ENCODE data around the gene COL3A1.

COL3A1 gene

DNA sequence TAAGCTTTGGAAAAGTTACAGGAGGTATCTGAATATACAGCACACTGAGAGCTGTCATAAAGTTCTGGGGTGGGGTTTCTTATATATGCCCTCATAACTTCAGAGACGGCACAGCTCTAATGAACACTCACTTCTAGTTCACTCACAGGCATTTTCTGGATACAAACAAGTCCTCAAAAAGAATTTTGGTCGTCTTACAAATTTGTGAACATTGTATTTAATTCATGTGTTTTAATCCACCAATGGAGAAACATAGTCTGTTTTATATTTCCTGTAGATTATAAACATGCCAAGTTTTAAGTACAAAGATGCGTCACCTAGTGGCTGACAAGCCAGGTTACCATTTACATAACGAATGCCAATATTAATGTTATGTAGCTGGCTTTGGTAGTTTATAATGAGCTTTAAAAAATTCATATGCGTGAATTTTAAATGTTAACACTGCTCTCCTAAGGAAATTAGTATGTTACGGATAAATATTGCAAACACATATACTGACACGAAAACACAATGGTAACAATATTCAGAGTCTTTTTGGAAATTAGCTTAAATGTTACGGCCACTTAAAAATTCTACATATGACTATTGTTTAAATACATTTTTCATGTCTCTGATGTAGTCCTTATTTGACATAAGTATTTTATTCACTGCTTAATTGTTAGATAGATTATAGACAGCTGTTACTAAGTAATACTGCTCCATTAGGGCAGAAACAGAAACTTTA lies 2.5 kb downstream of the COL3A1 start:
- no peak for DNase-seq

DNA sequence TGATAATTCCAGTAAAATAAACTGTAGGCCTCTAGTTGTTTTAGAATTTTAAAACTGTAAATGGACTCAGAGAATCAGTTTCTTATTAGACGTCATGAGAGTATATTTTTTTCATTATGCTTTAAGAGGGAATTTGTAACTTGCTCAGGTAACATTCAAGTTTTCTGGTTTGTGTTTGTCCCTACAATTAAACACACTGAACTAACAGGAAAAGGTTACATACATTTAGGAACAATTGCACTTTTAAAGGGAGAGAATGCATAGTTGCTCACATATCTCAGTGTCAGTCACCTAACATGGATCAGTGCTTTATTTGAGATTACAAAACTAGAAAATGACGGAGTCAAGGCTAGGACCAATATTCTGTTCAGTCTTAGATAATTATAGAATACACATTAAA lies 3.1 kb downstream of the COL3A1 start:
- no peak for DNase-seq

DNA sequence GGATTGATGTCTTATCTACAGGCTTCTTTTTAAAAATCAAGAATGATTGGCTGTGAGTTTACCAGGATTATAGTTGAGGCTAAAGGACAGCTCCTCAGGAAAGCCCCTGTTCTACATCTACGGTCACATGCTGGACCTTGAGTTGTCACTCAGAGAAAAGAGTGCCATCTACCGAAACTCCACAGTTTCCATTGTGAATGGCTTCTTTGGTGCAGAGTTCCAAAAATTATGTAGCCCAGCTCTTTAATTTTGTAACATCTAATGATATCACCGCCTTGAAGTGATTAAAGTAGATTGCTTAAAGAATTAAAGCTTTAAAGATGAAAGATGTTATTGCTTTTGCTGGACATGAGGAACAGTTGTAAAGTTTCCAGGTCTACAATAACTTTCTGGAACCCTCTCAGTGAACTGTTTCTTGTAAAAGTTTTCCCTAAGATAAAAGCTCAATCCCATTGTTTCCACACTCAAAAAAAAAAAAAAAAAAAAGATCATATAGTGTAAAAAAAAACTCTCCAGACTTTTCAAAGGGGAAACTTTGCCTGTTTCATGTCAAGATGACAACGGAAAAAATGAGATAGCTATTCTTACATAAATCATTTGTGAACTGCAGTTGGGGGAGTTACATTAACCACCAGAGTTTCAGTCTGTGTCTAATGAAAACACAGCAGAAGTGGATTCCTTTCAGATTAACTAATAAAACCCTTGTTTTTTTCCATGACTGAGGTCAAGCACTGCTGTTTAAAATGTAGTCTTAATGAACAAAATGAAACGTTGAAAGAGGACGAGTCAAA lies 4.3 kb downstream of the COL3A1 start:
- no peak for DNase-seq

GRCh38 chr2:188979187-188980114 lies 5.3 kb downstream of the COL3A1 start:
- DNase-seq: no peak

DNA sequence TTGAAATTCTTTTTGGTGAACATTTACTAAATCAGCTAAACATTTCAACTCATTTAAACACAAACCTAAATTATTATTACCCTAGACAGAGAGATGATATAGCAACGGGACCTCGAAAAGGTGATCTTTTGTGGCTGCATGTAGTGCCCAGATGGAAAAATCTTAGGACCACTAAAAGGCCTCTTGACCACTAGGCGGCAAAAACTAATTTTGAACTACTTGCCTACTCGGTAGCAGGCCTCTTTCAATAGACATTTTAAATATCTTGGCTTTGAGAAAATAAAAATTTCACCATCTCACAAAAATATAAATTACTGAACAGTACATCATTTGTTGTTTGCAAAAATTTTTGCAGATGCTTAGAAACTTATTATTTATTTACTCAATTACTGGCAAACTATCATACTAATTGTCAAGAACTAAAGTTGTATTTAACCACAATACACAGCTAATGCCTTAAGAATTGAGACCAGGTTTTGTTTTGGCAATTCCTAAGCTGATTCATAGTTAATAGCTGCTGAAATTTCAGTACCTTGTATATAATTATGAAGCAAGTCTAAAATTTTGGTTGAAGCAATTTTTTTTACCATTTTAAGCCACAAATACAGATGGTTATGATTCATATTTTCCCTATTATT lies 9.4 kb downstream of the COL3A1 start:
- peak; percentile 4 for DNase-seq

GRCh38 chr2:188984065-188984491 lies 9.9 kb downstream of the COL3A1 start:
- no peak for DNase-seq

DNA sequence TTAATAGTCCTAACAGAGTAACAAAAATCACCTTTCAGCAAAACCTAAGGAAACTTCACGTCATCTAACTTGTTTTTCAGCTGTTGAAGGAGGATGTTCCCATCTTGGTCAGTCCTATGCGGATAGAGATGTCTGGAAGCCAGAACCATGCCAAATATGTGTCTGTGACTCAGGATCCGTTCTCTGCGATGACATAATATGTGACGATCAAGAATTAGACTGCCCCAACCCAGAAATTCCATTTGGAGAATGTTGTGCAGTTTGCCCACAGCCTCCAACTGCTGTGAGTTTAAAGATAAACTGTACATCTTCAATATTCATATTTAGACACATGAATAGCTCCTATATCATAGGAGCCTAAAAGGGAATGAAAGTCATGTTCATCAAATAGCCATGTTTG lies 10.5 kb downstream of the COL3A1 start:
- no peak for DNase-seq

DNA sequence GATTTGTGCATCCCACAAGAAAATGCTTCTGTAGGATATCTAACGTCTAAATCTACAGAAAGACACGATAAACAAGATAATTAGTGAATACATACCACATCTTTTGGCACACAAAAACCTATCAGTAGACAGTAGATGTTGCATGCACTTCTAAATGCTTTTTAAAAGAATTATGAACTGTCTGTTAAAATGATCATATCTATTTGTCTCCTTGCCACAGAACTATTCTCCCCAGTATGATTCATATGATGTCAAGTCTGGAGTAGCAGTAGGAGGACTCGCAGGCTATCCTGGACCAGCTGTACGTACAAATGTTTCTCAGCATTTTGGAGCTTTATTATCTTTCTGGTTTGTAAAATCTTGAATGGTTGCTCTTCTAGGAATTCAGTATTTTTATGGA lies 12.7 kb downstream of the COL3A1 start:
- no peak for DNase-seq

GRCh38 chr2:188993247-188993646 lies 19.1 kb downstream of the COL3A1 start:
- no peak for DNase-seq

DNA sequence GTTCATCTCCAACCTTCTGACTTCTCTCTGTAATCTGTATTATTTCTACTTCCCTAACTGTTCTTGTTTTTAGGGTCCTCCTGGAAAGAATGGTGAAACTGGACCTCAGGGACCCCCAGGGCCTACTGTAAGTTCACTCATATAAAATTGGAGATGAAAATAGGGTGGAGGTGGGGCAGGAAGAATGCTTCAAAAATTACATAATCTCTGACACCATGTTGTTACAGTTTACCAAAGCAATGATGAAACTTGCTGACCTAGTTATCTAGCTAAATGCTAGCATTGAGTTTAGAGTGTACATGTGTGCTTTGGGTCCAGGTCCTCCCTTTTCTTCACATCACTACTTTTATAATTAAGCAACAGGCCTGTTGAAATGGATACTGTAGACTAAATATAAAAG lies 23.1 kb downstream of the COL3A1 start:
- no peak for DNase-seq

GRCh38 chr2:189000221-189000620 lies 26.0 kb downstream of the COL3A1 start:
- DNase-seq: no peak

- peak; percentile 3 for DNase-seq
Observed at GRCh38 chr2:189002079-189002478, 27.9 kb downstream of the COL3A1 start.

- no peak for DNase-seq
Observed at GRCh38 chr2:189008555-189009262, 34.5 kb downstream of the COL3A1 start.

- no peak for DNase-seq
Observed at GRCh38 chr2:189010536-189010935, 36.4 kb downstream of the COL3A1 start.

- DNase-seq: no peak
Observed at GRCh38 chr2:189012351-189012750, 38.2 kb downstream of the COL3A1 start.

- DNase-seq: no peak
Observed at GRCh38 chr2:189013031-189013430, 38.9 kb downstream of the COL3A1 start.

DNA sequence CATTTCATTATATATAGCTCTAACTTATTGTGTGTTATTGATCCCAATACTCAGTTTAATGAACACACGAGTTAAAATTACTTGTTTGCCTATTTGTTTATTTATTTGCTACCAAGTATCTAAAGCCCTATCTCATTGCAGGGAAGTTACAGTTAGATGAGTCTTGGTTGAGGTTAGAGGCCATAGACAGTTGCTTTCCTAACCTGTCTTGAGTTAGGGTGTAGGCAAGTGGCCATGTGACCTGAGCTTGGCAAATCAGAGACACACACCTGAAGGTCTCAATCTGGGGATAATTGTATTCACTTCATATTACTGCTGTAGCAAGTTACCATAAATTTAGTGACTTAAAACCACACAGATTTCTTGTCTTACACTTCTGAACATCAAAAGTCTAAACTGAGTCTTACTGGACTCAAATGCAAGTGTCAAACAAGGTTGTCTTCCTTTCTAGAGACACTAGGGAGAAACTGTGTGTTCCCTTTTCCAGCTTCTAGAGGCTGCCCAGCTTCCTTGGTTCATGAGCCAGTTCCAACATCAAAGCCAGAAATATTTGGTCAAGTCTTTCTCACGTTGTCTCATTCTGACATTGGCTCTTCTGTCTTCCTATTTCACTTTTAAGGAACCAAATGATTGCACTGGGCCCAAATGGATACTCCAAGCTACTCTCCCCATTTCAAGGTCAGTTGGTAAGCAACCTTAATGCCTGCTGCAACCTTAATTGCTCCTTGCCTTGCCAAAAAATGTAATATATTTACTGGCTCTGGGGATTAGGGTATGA lies 39.7 kb downstream of the COL3A1 start:
- no peak for DNase-seq

DNA sequence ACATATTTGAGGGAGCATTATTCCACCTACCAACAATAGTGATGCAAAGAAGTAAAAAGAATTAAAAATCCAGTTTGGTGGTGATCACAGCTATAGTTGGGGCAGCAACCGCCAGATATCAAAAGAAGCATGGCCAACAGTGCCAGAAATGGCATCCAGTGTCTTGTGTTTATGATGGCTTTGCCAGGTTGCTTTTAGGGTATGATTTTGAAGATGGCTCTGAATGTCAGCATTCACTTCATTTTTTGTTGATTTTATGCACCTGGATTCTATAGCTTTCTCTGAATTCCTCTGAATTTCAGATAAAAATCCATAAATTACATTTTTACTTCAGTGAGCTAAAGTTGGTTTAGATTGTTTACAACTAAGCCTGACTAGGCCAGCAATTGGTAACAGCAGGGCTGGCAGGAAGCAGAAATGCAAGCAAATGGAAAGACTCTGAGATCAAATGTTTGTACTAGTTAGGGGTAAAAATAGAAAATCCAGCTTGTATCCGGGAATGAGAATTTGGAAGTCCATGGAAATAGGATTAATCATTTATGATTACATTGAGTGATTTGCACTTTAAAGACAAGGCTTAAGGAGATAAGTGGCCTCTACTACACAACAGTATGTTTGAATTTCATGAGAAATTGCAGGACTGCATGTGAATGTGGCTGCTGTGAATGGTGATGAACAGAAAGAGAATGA lies 40.4 kb downstream of the COL3A1 start:
- DNase-seq: no peak

GRCh38 chr2:189015359-189015758 lies 41.2 kb downstream of the COL3A1 start:
- DNase-seq: no peak

GRCh38 chr2:189016311-189016861 lies 42.2 kb downstream of the COL3A1 start:
- no peak for DNase-seq
